Lower leg skin (tissue), 4 donors: ENCODE results near the gene MAGI2. TPM values are rescaled to one million over a fixed set of nuclear protein-coding genes. Genes with fewer than 3 reads are reported as not detected.

Experiments used
- DNase-seq, 2 donors: peaks; one replicate each; pipeline ENCODE4 v3.0.0-alpha.2; 2019; ENCODE audit warnings: low spot score in 2 of 2
- H3K4me3 ChIP-seq: fragments of 200-600 bp; sonication (generic); 2 replicates; pipeline ENCODE4 v1.5.1; 2017; ENCODE audit warnings: mild to moderate bottlenecking, low read depth; ENCODE audit not compliant: poor library complexity, severe bottlenecking
- POLR2A ChIP-seq, 2 donors: fragments of 450-650 bp; IDR thresholded peaks; one replicate each; pipeline ENCODE4 v1.6.1; 2016 to 2017; ENCODE audit warnings: antibody characterized with exemption in 2 of 2, mild to moderate bottlenecking in 1 of 2, moderate library complexity in 1 of 2
- WGBS, 2 donors: methylation state at CpG; one replicate each; pipeline ENCODE4 v1.1.5; 2018; 5-methylcytosine and 5-hydroxymethylcytosine counted together
- intact Hi-C: fragments of 100-400 bp; cut with DNase I; formaldehyde crosslinking; loops from one replicate; pipeline ENCODE4 v1.15.0; 2023; ENCODE audit warnings: low total_unique reads
- total RNA-seq, 4 donors: library from RNA; depleted of rRNA; stranded (reverse); fragments of >200 nt; gene quantifications; one replicate each; pipeline ENCODE4 v1.1.0, GENCODE V29; 2016
- TF ChIP-seq, protein P1 (sequence below), 3 donors: fragments of 450-650 bp; IDR thresholded peaks; one replicate each; pipeline ENCODE4 v1.5.1; 2016; ENCODE audit warnings: antibody characterized with exemption in 3 of 3, mild to moderate bottlenecking in 3 of 3, moderate library complexity in 2 of 3

Gene MAGI2
- total RNA-seq, 4 donors from 2014 or later, result 1.6 to 3.0 (median 2.1) TPM

DNA sequence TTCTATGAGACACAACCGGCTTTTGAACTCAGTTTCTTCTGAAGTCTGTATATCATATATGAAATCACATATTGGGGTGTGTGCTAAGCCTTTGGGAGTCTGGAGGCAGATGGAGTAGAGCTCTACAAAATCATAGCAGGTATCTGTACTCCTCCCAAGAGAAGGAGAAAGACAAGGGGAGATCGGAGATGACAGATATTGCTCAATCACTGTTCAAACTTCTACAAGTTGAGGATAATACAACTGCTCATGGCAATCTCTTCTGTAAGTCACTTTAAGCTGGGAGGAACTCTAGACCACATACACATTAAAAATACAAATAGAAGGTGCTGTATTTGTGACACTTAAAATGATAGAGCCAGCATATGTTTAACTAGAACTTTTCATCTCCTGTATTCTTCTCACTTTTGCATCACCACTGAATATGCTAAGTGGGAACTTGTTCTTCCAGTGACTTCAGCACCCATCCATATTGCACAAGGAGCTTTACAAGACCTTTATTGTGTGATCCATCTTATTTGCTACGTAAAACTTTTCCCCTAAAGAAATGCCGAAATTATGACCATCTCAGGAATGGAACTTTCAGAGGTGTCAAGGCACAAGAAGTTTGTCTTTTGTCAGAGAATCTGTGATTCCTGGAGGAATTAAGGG lies 1273.5 kb downstream of the MAGI2 start:
- DNase-seq, result no peak
- TF ChIP-seq POLR2A (IDR thresholded peaks at IDR 0.05), result no peak
- TF ChIP-seq, protein P1, sequence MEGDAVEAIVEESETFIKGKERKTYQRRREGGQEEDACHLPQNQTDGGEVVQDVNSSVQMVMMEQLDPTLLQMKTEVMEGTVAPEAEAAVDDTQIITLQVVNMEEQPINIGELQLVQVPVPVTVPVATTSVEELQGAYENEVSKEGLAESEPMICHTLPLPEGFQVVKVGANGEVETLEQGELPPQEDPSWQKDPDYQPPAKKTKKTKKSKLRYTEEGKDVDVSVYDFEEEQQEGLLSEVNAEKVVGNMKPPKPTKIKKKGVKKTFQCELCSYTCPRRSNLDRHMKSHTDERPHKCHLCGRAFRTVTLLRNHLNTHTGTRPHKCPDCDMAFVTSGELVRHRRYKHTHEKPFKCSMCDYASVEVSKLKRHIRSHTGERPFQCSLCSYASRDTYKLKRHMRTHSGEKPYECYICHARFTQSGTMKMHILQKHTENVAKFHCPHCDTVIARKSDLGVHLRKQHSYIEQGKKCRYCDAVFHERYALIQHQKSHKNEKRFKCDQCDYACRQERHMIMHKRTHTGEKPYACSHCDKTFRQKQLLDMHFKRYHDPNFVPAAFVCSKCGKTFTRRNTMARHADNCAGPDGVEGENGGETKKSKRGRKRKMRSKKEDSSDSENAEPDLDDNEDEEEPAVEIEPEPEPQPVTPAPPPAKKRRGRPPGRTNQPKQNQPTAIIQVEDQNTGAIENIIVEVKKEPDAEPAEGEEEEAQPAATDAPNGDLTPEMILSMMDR (IDR thresholded peaks at IDR 0.05), result no peak
- H3K4me3 ChIP-seq, result no peak overlapping the region
- 79 to 83% methylated on average over 4 of the region's 4 CpGs for WGBS, 2 donors
- intact Hi-C loops, result no loop called here

- DNase-seq, result no peak
- WGBS, 2 donors, result 59 to 60% methylated on average over 5 of the region's 5 CpGs
- intact Hi-C loops, result no loop called here
- TF ChIP-seq, protein P1 (IDR thresholded peaks at IDR 0.05), result no peak
- no peak for TF ChIP-seq POLR2A (IDR thresholded peaks at IDR 0.05)
- H3K4me3 ChIP-seq, result no peak overlapping the region
Observed at GRCh38 chr7:78179211-78179610, 1274.3 kb downstream of the MAGI2 start.

DNA sequence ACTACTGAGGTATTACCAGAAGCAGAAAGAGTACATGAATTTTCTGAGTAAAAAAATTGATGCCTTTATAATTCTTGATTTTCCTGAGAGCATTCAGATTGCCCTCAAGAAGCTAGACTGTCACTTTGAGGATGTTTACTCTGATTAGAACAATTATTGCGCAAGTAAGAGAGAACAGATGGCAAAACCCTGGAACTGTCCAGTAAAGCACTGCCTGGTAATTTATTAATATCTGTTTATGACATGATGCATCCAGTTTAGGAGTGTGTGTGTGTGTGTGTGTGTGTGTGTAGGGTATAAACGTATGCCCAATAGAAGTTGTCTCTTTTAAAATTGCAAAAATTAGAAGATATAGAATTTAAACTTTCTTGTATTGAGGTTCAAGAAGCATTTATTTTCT lies 1275.1 kb downstream of the MAGI2 start:
- WGBS, 2 donors, result 58 to 73% methylated on average over 2 of the region's 2 CpGs
- DNase-seq, result no peak
- H3K4me3 ChIP-seq, result no peak overlapping the region
- intact Hi-C loops, result no loop called here
- TF ChIP-seq, protein P1 (IDR thresholded peaks at IDR 0.05), result no peak
- no peak for TF ChIP-seq POLR2A (IDR thresholded peaks at IDR 0.05)

GRCh38 chr7:78176171-78176570 lies 1277.3 kb downstream of the MAGI2 start:
- no peak for DNase-seq
- intact Hi-C loops, result no loop called here
- TF ChIP-seq, protein P1 (IDR thresholded peaks at IDR 0.05), result no peak
- TF ChIP-seq POLR2A (IDR thresholded peaks at IDR 0.05), result no peak
- 12 to 27% methylated on average over 5 of the region's 5 CpGs for WGBS, 2 donors
- H3K4me3 ChIP-seq, result no peak overlapping the region

GRCh38 chr7:78175330-78176100 lies 1278.0 kb downstream of the MAGI2 start:
- H3K4me3 ChIP-seq, result no peak overlapping the region
- intact Hi-C loops, result no loop called here
- DNase-seq, result no peak
- TF ChIP-seq, protein P1 (IDR thresholded peaks at IDR 0.05), result no peak
- TF ChIP-seq POLR2A (IDR thresholded peaks at IDR 0.05), result no peak
- 58 to 63% methylated on average over 10 of the region's 10 CpGs for WGBS, 2 donors
